ENCODE data around the gene CCR9.

GRCh38 chr3:45932112-45932511 is 45.8 kb downstream of the CCR9 start:
- no peak for TF ChIP-seq WRNIP1 (IDR thresholded peaks at IDR 0.05; ENCODE audit: borderline replicate concordance, low read depth, low read length)
- no peak for TF ChIP-seq FOXM1 (IDR thresholded peaks at IDR 0.05; ENCODE audit: low read depth, low read length)
- no peak for TF ChIP-seq RCOR1 (conservative IDR thresholded peaks at IDR 0.05; ENCODE audit: low read depth, low read length)
